Activated CD4-positive, alpha-beta T cell treated with anti-CD3 and anti-CD28 coated beads for 36 hours (primary cell): ENCODE results near the gene SSH3. TPM values are rescaled to one million over a fixed set of nuclear protein-coding genes. Genes with fewer than 3 reads are reported as not detected.

ENCODE experiments used
- ATAC-seq: fragments of 200-7000 bp; cut with Tn5 transposase; one replicate; pipeline ENCODE4 v1.10.0; 2021; ENCODE audit warnings: mild to moderate bottlenecking, moderate library complexity
- CTCF ChIA-PET: fragments of 350-600 bp; sonication (Branson Sonifier 250); formaldehyde crosslinking; loops from one replicate; lab custom pipeline; 2021; ENCODE audit warnings: antibody characterized with exemption; lab: Charles Lee
- POLR2A ChIA-PET: fragments of 350-600 bp; sonication (Branson Sonifier 250); formaldehyde crosslinking; loops from one replicate; lab custom pipeline; 2021; ENCODE audit warnings: antibody characterized with exemption, inconsistent platforms; lab: Charles Lee
- DNase-seq: peaks from one replicate; pipeline ENCODE4 v3.0.0-alpha.2; 2020
- H3K27ac Mint-ChIP-seq: one replicate; pipeline ENCODE4 v1.8.0; 2021; ENCODE audit warnings: mixed read lengths
- H3K27me3 Mint-ChIP-seq: one replicate; pipeline ENCODE4 v1.8.0; 2021; ENCODE audit warnings: mixed read lengths
- H3K36me3 Mint-ChIP-seq: one replicate; pipeline ENCODE4 v1.8.0; 2021; ENCODE audit warnings: low read depth, mixed read lengths
- H3K4me1 Mint-ChIP-seq: one replicate; pipeline ENCODE4 v1.8.0; 2021; ENCODE audit warnings: mixed read lengths
- H3K4me3 Mint-ChIP-seq: one replicate; pipeline ENCODE4 v1.8.0; 2021; ENCODE audit warnings: mild to moderate bottlenecking, moderate library complexity, mixed read lengths
- H3K9me3 Mint-ChIP-seq: one replicate; pipeline ENCODE4 v1.8.0; 2021; ENCODE audit warnings: low read depth, mixed read lengths
- intact Hi-C, 2 experiments: fragments of 100-400 bp; cut with DNase I in 1 of 2; cut with micrococcal nuclease in 1 of 2; formaldehyde crosslinking; loops; one replicate each; pipeline versions ENCODE4 v1.14.2 to v1.15.1; 2022 to 2024; cut with DNase I, micrococcal nuclease
- total RNA-seq, 2 experiments: library from RNA; stranded (reverse); gene quantifications; one replicate each; pipeline ENCODE4 v1.2.3, GENCODE V29; 2021

Gene SSH3
- total RNA-seq, 2 experiments from 2014 or later, result 6.0 to 11.1 TPM

DNA sequence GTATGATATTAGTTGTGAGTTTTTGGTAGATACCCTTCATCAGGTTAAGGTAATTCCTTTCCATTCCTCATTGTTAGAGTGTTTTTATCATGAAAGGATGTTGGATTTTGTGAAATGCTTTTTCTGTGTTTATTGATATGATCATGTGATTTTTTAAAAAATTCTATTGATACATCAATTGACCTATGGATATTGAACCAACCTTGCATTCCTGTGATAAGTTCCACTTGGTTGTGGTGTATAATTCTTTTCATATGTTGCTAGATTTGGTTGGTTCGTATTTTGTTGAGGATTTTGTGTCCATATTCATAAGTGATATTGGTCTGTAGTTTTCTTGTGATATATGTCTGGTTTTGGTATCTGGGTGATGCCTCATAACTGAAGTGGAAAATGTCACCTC is 7.5 kb upstream of the SSH3 start:
- Mint-ChIP-seq H3K4me3 (no peak overlapping the region), H3K27ac (no peak overlapping the region), H3K9me3 (peaks cover 10% of the 10 kb centered on the region), H3K36me3 (peaks cover 56% of the 10 kb centered on the region), H3K27me3 (no peaks in the 10 kb centered on the region), H3K4me1 (peaks cover 38% of the 10 kb centered on the region)
- ATAC-seq (no peak), DNase-seq (no peak)
- ChIA-PET POLR2A (interaction anchor here (1.4 kb wide), 1 partner anchor 18 kb away, joined by 6 read pairs; no protein-coding TSS in a partner anchor), CTCF (interaction anchor here (1.5 to 1.8 kb wide), 2 partner anchors 21 to 86 kb away, joined by 3 to 8 read pairs; no protein-coding TSS in a partner anchor)
- intact Hi-C loops, result no loop called here

DNA sequence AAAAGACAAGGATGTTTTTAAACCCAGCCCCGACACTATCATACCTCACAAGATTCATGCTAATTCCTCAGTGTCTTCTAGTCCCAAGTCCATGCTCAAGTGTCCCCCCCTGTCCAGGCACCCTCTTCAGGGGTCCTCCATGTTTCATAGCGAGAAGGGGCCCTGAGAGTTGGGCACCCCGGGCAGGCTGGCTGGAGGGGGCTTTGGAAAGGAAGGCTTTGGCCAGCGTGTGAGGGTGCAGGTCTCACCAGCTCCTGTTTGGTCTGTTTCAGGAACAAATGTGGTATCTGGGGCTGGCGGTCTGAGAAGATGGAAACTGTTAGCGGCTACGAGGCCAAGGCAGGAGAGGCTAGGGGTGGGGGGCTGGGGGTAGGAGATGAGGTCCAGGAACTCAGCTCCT is 4.5 kb upstream of the SSH3 start:
- Mint-ChIP-seq H3K27ac (peak overlapping the region; percentile 7), H3K36me3 (peaks cover 47% of the 10 kb centered on the region), H3K27me3 (no peaks in the 10 kb centered on the region), H3K4me3 (no peak overlapping the region), H3K4me1 (peaks cover 18% of the 10 kb centered on the region), H3K9me3 (peaks cover 10% of the 10 kb centered on the region)
- intact Hi-C loops, result no loop called here
- POLR2A ChIA-PET, result interaction anchor here (0.6 kb wide), 1 partner anchor 8 kb away, joined by 3 read pairs; no protein-coding TSS in a partner anchor
- CTCF ChIA-PET, result interaction anchor here (1.1 kb wide), 1 partner anchor 19 kb away, joined by 3 read pairs; no protein-coding TSS in a partner anchor
- DNase-seq (peak; percentile 2), ATAC-seq (no peak)

GRCh38 chr11:67299471-67300191 is 3.7 kb upstream of the SSH3 start:
- no peak for ATAC-seq

DNA sequence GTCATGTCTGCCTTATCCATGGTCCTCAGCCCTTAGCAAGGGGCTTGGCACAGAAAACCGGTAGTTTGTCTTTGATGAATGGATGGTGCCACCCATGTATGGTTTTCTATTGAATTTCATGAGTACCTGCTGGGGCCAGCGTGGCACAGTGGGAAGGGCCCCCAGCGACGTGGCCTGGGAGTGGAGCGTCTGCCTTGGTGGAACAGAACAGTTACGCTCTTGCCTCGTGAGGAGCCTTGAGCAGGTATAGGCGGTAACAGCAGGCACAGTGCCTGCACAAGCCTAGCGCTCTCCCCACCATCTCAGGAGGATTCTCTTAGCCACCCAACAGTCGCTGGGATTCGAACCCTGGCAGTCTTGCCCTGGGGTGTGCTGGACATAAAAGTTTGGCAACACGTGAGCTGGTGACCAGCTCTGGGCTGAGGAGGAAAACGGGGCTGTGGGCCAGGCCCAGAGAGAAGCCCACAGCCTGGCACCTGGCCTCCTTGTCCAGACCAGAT is 3.0 kb upstream of the SSH3 start:
- ATAC-seq, result no peak
- ChIA-PET POLR2A (no interaction called here), CTCF (no interaction called here)
- Mint-ChIP-seq H3K36me3 (peaks cover 39% of the 10 kb centered on the region), H3K4me3 (no peak overlapping the region), H3K4me1 (peaks cover 15% of the 10 kb centered on the region), H3K9me3 (peaks cover 10% of the 10 kb centered on the region), H3K27me3 (no peaks in the 10 kb centered on the region), H3K27ac (no peak overlapping the region)
- intact Hi-C loops, result no loop called here
- DNase-seq, result no peak

More at GRCh38 chr11:67299471-67300191, 3.7 kb upstream of the SSH3 start:
- Mint-ChIP-seq H3K4me3 (no peak overlapping the region), H3K9me3 (peaks cover 10% of the 10 kb centered on the region), H3K4me1 (peaks cover 15% of the 10 kb centered on the region), H3K27me3 (no peaks in the 10 kb centered on the region), H3K27ac (no peak overlapping the region), H3K36me3 (peaks cover 44% of the 10 kb centered on the region)
- DNase-seq, result no peak
- POLR2A ChIA-PET, result no interaction called here
- intact Hi-C loops, result no loop called here
- CTCF ChIA-PET, result interaction anchor here (1.1 kb wide), 1 partner anchor 18 kb away, joined by 3 read pairs; no protein-coding TSS in a partner anchor

DNA sequence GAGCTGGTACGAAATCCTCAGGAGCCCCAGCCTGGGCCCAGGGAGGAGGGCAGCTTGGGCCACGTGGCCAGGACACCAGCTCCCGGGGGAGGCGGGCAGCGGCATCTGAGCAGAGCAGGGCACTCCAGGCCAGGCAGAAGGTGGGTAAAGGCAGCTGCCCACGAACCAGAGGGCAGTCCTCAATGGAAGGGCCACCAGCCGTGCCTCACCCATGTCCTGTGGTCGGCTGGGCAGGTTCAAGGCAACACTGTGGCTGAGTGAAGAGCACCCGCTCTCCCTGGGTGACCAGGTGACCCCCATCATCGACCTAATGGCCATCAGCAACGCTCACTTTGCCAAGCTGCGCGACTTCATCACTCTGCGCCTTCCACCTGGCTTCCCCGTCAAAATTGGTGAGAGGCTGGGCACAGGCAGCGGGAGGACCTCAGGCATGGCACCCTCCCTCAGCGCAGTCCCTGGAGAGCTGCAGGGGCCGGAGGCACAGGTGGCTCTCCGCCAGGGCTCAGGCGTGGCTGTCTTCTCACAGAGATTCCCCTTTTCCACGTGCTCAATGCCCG is 2.5 kb upstream of the SSH3 start:
- H3K9me3 Mint-ChIP-seq, result peaks cover 10% of the 10 kb centered on the region
- intact Hi-C loops, result no loop called here
- no peaks in the 10 kb centered on the region for H3K27me3 Mint-ChIP-seq
- POLR2A ChIA-PET, result no interaction called here
- DNase-seq (no peak), ATAC-seq (no peak)
- no peak overlapping the region for H3K27ac Mint-ChIP-seq
- H3K4me3 Mint-ChIP-seq, result no peak overlapping the region
- peaks cover 35% of the 10 kb centered on the region for H3K36me3 Mint-ChIP-seq
- CTCF ChIA-PET, result interaction anchor here (0.7 kb wide), 1 partner anchor 28 kb away, joined by 3 read pairs; no protein-coding TSS in a partner anchor
- H3K4me1 Mint-ChIP-seq, result peaks cover 15% of the 10 kb centered on the region

GRCh38 chr11:67301313-67301921 is 1.9 kb upstream of the SSH3 start:
- Mint-ChIP-seq H3K9me3 (peaks cover 6% of the 10 kb centered on the region), H3K4me1 (peaks cover 12% of the 10 kb centered on the region), H3K27me3 (no peaks in the 10 kb centered on the region), H3K4me3 (no peak overlapping the region), H3K27ac (no peak overlapping the region), H3K36me3 (peaks cover 29% of the 10 kb centered on the region)
- intact Hi-C loops, result no loop called here
- POLR2A ChIA-PET, result no interaction called here
- ATAC-seq (no peak), DNase-seq (no peak)
- CTCF ChIA-PET, result interaction anchor here (0.7 to 2.0 kb wide), 3 partner anchors 8 to 28 kb away, joined by 3 to 7 read pairs (median 5); no protein-coding TSS in a partner anchor

- H3K4me1 Mint-ChIP-seq, result peaks cover 7% of the 10 kb centered on the region
- no peaks in the 10 kb centered on the region for H3K9me3 Mint-ChIP-seq
- peaks cover 23% of the 10 kb centered on the region for H3K36me3 Mint-ChIP-seq
- POLR2A ChIA-PET, result no interaction called here
- H3K4me3 Mint-ChIP-seq, result no peak overlapping the region
- CTCF ChIA-PET, result interaction anchor here (1.4 to 2.0 kb wide), 2 partner anchors 9 to 15 kb away, joined by 5 to 7 read pairs; no protein-coding TSS in a partner anchor
- no peaks in the 10 kb centered on the region for H3K27me3 Mint-ChIP-seq
- intact Hi-C loops, result loop anchor here in 1 of 2 experiments (2.0 kb wide), 1 partner anchor 15 kb away; no protein-coding TSS in a partner anchor
- no peak overlapping the region for H3K27ac Mint-ChIP-seq
- DNase-seq (no peak), ATAC-seq (no peak)
Measured at GRCh38 chr11:67301951-67302516, 1.3 kb upstream of the SSH3 start.

- Mint-ChIP-seq H3K9me3 (no peaks in the 10 kb centered on the region), H3K4me3 (peak overlapping the region; percentile 19), H3K36me3 (peaks cover 21% of the 10 kb centered on the region), H3K27me3 (no peaks in the 10 kb centered on the region), H3K4me1 (peaks cover 7% of the 10 kb centered on the region), H3K27ac (no peak overlapping the region)
- intact Hi-C loops, result loop anchor here in 1 of 2 experiments (2.0 kb wide), 1 partner anchor 14 kb away; no protein-coding TSS in a partner anchor
- ChIA-PET POLR2A (interaction anchor here (0.8 to 1.2 kb wide), 2 partner anchors 14 to 31 kb away, joined by 4 to 9 read pairs; partner anchors contain the start of gene ANKRD13D), CTCF (interaction anchor here (0.9 to 2.0 kb wide), 4 partner anchors 10 to 41 kb away, joined by 3 to 7 read pairs (median 4); no protein-coding TSS in a partner anchor)
- DNase-seq (no peak), ATAC-seq (no peak)
Measured at GRCh38 chr11:67302571-67303131, 679 bp upstream of the SSH3 start.

GRCh38 chr11:67303835-67304411 is 593 bp downstream of the SSH3 start:
- peak; percentile 47 for DNase-seq
- Mint-ChIP-seq H3K9me3 (no peaks in the 10 kb centered on the region), H3K4me3 (peak overlapping the region; percentile 52), H3K27ac (no peak overlapping the region), H3K27me3 (no peaks in the 10 kb centered on the region), H3K36me3 (peaks cover 14% of the 10 kb centered on the region), H3K4me1 (no peaks in the 10 kb centered on the region)
- ChIA-PET POLR2A (interaction anchor here (0.9 kb wide), 1 partner anchor 36 kb away, joined by 6 read pairs; no protein-coding TSS in a partner anchor), CTCF (interaction anchor here (0.8 to 2.0 kb wide), 6 partner anchors 10 to 48 kb away, joined by 3 to 8 read pairs (median 6); no protein-coding TSS in a partner anchor)
- intact Hi-C loops, result loop anchor here in 1 of 2 experiments (2.0 kb wide), 1 partner anchor 13 kb away; no protein-coding TSS in a partner anchor
- ATAC-seq, result peak; percentile 31

DNA sequence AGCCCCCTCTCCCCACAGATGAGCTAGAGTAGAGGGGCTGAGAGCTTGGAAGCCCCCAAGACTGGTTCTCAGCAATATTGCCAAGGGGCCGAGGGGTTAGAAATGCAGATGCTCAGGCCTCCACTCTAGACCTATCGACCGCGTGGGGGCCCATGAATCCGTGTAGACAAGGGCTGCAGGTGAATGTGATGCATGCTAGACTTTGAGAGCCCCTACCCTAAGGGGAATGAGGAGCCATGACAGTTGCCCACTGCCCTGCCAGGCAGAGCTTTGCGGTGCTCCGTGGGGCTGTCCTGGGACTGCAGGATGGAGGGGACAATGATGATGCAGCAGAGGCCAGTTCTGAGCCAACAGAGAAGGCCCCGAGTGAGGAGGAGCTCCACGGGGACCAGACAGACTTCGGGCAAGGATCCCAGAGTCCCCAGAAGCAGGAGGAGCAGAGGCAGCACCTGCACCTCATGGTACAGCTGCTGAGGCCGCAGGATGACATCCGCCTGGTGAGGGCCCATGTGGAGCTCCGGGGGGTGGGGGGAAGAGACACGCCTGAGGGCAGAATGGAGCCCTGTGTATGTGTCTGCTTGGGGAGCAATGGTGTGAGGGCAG is 1.3 kb downstream of the SSH3 start:
- Mint-ChIP-seq H3K27me3 (no peaks in the 10 kb centered on the region), H3K27ac (no peak overlapping the region), H3K9me3 (no peaks in the 10 kb centered on the region), H3K36me3 (peaks cover 10% of the 10 kb centered on the region), H3K4me1 (no peaks in the 10 kb centered on the region), H3K4me3 (peak overlapping the region; percentile 52)
- CTCF ChIA-PET, result interaction anchor here (0.8 to 1.8 kb wide), 4 partner anchors 11 to 47 kb away, joined by 3 to 8 read pairs (median 6); no protein-coding TSS in a partner anchor
- ATAC-seq (no peak), DNase-seq (no peak)
- POLR2A ChIA-PET, result interaction anchor here (0.7 to 0.9 kb wide), 2 partner anchors 9 to 37 kb away, joined by 5 to 6 read pairs; no protein-coding TSS in a partner anchor
- intact Hi-C loops, result no loop called here
